Thyroid gland (tissue), 4 donors: ENCODE measurements around the gene CYP2A6.
"Not testable (repeated sequence)": the region's sequence is repeated elsewhere in the genome, so short reads cannot be mapped to it uniquely, and the experiment has no call there.

ENCODE experiments used
- POLR2A ChIP-seq, 2 donors: fragments of 450-650 bp; IDR thresholded peaks; one replicate each; pipeline ENCODE4 v1.6.1; 2017; ENCODE audit warnings: antibody characterized with exemption in 2 of 2, mild to moderate bottlenecking in 2 of 2, moderate library complexity in 1 of 2
- TF ChIP-seq, protein P1 (sequence below), 6 experiments: fragments of 200-600 bp in 3 of 6; fragments of 450-650 bp in 3 of 6; sonication (generic) in 3 of 6; IDR thresholded peaks; one replicate each; pipeline ENCODE4 v1.5.1; 2016 to 2019; ENCODE audit warnings: antibody characterized with exemption in 6 of 6, mild to moderate bottlenecking in 2 of 6, inconsistent platforms in 1 of 6, moderate library complexity in 1 of 6

DNA sequence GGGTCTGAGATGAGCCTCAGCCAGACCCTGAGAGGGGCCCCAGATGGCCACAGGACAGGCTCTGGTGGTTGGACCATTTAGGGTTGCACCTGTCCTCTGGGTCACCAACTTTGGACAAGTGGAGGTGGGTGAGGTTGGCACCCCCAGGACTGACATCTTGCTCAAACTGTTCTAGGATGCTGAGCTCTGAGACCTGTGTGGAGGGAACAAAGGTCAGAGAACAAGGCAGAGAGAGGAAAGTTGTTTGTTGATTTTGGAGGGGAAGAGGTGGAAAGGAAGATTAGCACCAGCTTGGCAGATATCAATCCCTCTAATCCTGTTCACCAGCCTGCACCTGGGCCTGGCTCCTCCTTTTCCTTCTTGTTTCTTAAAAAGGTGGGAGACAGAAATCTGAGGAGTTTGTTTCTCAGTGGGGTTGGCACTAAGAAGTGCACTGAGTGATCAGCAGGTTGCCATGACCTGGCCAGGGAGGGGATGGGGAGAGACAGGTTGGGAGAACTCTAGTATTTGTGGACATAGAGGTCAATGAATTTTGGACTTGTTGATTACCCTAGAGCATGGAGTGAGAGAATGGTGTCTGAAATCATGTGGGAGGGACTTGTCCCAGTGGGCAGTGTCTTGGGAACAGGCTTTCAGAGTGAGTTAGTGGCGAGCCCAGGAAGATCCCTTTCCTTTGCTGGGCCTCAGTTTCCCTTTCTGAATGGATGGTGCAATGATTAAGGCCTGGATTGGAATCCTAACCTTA is 34.1 kb upstream of the CYP2A6 start:
- TF ChIP-seq, protein P1, sequence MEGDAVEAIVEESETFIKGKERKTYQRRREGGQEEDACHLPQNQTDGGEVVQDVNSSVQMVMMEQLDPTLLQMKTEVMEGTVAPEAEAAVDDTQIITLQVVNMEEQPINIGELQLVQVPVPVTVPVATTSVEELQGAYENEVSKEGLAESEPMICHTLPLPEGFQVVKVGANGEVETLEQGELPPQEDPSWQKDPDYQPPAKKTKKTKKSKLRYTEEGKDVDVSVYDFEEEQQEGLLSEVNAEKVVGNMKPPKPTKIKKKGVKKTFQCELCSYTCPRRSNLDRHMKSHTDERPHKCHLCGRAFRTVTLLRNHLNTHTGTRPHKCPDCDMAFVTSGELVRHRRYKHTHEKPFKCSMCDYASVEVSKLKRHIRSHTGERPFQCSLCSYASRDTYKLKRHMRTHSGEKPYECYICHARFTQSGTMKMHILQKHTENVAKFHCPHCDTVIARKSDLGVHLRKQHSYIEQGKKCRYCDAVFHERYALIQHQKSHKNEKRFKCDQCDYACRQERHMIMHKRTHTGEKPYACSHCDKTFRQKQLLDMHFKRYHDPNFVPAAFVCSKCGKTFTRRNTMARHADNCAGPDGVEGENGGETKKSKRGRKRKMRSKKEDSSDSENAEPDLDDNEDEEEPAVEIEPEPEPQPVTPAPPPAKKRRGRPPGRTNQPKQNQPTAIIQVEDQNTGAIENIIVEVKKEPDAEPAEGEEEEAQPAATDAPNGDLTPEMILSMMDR (IDR thresholded peaks at IDR 0.05): not testable (repeated sequence)
- not testable (repeated sequence) for TF ChIP-seq POLR2A (IDR thresholded peaks at IDR 0.05)
